NCI-H2029 (cell line): ENCODE results near the gene NBR1.
"Not testable (repeated sequence)": the region's sequence is repeated elsewhere in the genome, so short reads cannot be mapped to it uniquely, and the experiment has no call there.

Source experiments
- DNase-seq: peaks from one replicate; lab custom pipeline; 2025; lab: John Stamatoyannopoulos, UW

Gene NBR1, protein sequence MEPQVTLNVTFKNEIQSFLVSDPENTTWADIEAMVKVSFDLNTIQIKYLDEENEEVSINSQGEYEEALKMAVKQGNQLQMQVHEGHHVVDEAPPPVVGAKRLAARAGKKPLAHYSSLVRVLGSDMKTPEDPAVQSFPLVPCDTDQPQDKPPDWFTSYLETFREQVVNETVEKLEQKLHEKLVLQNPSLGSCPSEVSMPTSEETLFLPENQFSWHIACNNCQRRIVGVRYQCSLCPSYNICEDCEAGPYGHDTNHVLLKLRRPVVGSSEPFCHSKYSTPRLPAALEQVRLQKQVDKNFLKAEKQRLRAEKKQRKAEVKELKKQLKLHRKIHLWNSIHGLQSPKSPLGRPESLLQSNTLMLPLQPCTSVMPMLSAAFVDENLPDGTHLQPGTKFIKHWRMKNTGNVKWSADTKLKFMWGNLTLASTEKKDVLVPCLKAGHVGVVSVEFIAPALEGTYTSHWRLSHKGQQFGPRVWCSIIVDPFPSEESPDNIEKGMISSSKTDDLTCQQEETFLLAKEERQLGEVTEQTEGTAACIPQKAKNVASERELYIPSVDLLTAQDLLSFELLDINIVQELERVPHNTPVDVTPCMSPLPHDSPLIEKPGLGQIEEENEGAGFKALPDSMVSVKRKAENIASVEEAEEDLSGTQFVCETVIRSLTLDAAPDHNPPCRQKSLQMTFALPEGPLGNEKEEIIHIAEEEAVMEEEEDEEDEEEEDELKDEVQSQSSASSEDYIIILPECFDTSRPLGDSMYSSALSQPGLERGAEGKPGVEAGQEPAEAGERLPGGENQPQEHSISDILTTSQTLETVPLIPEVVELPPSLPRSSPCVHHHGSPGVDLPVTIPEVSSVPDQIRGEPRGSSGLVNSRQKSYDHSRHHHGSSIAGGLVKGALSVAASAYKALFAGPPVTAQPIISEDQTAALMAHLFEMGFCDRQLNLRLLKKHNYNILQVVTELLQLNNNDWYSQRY

DNA sequence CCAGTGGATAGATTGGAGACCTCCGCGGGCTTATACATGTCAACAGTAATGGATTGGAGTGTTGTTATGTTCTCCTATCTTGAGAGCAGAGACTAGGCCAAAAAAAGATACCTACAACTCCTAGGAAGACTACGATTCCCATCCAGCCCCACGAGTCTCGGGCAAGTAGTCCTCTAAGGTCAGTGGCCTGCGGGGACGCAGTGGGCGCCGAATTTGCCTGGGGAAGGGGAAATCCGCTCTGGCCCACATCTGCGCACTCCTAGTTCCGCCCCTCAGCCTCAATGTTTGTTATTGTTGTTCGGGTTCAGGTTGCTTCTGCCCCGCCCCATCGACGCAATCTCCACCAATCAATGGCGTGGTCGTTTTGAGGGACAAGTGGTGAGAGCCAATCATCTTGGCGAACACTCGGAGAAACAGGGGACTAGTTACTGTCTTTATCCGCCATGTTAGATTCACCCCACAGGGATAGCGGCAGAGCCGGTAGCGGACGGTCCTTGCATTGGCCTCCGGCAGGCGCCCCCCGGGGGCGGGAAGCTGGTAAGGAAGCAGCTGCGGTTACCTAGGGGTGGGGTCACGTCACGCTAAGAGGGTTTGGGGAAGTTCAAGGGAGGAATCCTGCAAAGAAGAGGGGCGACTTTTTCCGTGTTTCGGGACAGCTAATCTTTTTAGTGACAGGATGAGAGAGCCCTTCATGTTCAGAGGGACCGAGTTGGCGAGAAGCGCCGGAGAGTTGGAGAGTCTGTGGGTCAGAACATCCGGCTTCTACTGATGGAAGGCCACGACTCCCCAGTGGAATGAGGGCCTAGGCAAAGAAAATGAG is at the start of gene NBR1:
Gene NBR1 (plus strand): TSS at position 449 of the 820 bp plus-strand sequence. CDS start 4,586 bp downstream, outside the sequence.
- DNase-seq = peak; percentile 93

DNA sequence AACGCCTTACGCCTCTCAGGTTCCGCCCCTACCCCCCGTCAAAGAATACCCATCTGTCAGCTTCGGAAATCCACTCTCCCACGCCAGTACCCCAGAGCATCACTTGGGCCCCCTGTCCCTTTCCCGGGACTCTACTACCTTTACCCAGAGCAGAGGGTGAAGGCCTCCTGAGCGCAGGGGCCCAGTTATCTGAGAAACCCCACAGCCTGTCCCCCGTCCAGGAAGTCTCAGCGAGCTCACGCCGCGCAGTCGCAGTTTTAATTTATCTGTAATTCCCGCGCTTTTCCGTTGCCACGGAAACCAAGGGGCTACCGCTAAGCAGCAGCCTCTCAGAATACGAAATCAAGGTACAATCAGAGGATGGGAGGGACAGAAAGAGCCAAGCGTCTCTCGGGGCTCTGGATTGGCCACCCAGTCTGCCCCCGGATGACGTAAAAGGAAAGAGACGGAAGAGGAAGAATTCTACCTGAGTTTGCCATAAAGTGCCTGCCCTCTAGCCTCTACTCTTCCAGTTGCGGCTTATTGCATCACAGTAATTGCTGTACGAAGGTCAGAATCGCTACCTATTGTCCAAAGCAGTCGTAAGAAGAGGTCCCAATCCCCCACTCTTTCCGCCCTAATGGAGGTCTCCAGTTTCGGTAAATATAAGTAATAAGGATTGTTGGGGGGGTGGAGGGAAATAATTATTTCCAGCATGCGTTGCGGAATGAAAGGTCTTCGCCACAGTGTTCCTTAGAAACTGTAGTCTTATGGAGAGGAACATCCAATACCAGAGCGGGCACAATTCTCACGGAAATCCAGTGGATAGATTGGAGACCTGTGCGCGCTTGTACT is 45.7 kb upstream of the NBR1 start, which contains the start of gene BRCA1:
Gene BRCA1 (minus strand): TSS at position 232 of the 834 bp plus-strand sequence. CDS start 1,268 bp downstream, outside the sequence.
- DNase-seq = peak; percentile 98

DNA sequence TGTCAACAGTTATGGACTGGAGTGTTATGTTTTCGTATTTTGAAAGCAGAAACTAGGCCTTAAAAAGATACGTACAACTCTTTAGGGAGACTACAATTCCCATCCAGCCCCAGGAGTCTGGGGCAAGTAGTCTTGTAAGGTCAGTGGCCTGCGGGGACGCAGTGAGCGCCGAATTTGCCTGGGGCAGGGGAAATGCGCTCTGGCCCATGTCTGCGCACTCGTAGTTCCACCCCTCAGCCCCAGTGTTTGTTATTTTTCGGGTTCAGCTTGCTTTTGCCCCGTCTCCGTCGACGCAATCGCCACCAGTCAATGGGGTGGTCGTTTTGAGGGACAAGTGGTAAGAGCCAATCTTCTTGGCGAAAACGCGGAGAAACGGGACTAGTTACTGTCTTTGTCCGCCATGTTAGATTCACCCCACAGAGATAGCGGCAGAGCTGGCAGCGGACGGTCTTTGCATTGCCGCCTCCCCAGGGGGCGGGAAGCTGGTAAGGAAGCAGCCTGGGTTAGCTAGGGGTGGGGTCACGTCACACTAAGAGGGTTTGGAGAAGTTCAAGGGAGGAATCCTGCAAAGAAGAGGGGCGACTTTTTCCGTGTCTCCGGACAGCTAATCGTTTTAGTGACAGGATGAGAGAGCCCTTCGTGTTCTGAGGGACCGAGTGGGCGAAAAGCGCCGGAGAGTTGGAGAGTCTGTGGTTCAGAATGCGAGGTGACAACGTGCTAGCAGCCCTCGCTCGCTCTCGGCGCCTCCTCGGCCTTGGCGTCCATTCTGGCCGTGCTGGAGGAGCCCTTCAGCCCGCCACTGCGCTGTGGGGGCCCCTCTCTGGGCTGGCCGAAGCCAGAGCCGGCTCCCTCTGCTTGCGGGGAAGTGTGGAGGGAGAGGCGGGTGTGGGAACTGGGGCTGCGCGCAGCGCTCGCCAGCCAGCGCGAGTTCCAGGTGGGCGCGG is 44.8 kb upstream of the NBR1 start:
- DNase-seq = no peak

DNA sequence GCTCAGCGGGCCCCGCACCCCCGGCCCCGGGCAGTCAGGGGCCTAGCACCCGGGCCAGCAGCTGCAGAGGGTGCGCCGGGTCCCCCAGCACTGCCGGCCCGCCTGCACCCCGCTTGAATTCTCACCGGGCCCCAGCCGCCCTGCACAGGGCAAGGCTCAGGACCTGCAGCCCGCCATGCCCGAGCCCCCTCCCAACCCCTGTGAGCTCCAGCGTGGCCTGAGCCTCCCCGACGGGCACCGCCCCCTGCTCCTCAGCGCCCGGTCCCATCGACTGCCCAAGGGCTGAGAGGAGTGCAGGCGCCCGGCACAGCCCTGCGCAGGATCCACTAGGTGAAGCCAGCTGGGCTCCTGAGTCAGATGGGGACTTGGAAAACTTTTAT is 44.1 kb upstream of the NBR1 start:
- no peak for DNase-seq

DNA sequence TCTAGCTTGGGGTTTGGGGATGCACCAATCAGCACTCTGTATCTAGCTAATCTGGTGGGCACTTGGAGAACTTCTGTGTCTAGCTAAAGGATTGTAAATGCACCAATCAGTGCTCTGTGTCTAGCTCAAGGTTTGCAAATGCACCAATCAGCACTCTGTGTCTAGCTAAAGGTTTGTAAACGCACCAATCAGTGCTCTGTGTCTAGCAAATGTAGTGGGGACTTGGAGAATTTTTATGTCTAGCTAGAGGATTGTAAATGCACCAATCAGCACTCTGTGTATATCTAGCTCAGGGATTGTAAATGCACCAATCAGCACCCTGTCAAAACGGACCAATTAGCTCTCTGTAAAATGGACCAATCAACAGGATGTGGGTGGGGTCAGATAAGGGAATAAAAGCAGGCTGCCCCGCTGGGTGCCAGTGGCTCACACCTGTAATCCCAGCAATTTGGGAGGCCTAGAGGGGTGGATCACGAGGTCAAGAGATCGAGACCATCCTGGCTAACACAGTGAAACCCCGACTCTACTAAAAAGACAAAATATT is 43.6 kb upstream of the NBR1 start:
- DNase-seq = not testable (repeated sequence)

DNA sequence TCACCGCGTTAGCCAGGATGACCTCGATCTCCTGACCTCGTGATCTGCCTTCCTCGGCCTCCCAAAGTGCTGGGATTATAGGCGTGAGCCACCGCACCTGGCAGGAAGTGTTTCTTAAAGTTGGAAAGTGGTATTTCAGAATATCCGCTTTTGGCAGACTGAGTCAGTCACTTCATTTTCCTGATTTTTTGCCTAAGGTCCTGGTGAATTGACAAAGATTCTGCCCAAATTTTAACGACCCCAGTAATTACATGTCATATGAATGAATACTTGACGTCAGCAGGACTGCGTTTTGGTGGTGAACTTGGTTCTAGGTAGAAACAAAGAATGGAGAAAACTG is 41.4 kb upstream of the NBR1 start:
- DNase-seq = no peak

DNA sequence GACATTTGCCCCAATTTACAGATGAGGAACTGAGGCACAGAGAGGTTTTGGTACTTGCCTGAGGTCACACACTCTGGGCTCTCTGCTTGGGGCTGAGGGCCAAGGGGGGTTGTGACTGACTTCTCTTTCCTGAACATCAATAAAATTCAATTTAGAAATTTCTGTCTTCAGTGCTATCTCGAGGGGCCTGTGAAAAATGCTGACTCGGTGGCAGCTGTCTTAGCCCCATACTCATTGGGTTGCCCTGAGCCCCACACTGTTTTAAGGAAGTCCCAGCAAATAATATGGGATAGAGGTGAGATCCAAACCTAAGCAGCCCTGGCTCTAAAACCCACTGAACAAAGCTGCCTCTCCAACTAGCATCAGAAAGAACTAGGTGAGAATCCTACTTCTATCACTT is 38.9 kb upstream of the NBR1 start:
- DNase-seq = no peak

DNA sequence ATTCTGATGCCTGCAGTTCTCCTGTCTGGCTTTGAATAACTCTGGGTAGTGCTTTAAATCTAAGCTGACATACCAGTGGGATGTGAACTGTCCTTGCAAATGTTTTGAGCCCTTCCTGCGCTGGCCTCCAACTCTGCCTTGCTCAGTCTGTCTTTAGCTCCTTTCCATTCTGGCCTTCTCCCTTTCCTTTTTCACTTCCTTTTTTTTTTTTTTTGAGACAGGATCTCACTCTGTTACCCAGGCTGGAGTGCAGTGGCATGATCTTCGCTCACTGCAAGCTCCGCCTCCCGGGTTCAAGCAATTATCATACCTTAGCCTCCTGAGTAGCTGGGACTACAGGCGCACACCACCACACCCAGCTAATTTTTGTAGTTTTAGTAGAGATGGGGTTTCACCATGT is 37.6 kb upstream of the NBR1 start:
- DNase-seq = not testable (repeated sequence)

DNA sequence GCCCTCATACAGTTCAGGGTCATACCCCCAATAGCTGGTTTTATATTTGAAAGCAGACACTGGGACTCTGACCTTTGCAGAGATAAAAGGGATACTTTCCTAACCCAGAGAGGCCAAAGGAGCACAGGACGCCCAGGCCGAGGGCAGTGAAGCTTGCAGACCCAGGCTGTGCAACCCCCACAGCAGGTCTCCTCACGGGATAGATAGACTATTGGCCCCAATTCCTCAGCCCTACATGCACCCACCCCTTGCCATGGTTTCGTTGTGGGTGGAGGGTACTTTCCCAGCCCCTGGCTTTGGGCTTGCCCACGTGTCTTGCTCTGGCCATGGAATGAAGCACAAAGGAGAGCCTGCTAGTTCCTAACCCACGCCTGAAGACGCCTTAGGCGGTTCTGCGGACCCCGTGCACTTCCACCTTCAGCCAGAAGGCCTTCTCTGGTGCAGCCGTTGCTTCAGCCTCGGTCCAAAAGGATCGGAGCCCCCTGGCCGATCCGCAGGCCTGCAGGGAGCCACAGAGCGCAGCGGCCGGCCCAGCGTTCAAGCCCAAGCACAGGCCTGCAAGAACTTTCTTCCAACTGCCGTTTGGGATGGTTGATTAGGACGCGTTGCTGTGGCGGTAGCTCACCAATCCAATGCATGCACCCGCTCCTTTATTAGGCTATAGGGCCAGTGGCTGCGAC is 36.1 kb upstream of the NBR1 start:
- no peak for DNase-seq

DNA sequence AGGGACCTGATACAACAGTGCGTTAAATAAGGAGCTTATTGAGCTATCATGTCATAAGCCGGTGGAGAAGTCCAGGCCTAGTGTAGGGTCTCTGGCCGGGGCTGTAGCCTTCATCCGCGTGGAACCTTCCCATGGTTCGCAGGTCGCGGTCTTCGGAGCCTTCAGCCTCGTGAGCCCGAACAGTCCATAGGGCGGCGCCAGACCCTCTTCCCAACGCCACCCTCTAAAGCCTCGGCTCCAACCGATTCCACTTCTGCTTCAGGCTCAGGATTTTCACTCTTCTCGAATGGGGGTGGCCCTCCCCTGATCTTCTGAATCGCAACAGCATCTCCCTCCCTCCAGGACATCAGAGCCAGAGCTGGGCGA is 35.6 kb upstream of the NBR1 start:
- no peak for DNase-seq

DNA sequence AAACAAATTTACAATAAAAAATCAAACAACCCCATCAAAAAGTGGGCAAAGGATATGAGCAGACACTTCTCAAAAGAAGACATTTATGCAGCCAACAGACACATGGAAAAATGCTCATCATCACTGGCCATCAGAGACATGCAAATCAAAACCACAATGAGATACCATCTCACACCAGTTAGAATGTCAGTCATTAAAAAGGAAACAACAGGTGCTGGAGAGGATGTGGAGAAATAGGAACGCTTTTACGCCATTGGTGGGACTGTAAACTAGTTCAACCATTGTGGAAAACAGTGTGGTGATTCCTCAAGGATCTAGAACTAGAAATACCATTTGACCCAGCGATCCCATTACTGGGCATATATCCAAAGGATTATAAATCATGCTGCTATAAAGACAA is 34.4 kb upstream of the NBR1 start:
- not testable (repeated sequence) for DNase-seq

DNA sequence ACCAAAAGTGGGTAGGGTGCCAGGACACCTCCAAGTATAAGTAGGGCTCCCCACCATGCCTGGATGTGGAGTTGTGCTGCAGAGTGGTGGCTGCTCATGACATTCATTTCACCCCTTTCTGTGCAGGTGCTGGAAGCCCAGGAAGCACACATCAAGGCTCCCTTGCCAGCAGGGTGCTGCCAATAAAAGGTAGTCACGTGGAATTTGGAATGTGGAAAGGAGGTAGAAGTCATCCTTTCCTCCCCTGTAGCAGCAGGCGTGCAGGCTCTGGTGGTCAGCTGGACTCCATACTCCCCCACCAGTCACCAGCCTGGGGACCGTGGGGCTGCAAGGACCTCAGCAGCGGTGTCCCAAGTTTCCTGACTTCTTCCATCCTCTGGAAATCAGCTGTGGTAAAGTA is 32.5 kb upstream of the NBR1 start:
- not testable (repeated sequence) for DNase-seq

DNA sequence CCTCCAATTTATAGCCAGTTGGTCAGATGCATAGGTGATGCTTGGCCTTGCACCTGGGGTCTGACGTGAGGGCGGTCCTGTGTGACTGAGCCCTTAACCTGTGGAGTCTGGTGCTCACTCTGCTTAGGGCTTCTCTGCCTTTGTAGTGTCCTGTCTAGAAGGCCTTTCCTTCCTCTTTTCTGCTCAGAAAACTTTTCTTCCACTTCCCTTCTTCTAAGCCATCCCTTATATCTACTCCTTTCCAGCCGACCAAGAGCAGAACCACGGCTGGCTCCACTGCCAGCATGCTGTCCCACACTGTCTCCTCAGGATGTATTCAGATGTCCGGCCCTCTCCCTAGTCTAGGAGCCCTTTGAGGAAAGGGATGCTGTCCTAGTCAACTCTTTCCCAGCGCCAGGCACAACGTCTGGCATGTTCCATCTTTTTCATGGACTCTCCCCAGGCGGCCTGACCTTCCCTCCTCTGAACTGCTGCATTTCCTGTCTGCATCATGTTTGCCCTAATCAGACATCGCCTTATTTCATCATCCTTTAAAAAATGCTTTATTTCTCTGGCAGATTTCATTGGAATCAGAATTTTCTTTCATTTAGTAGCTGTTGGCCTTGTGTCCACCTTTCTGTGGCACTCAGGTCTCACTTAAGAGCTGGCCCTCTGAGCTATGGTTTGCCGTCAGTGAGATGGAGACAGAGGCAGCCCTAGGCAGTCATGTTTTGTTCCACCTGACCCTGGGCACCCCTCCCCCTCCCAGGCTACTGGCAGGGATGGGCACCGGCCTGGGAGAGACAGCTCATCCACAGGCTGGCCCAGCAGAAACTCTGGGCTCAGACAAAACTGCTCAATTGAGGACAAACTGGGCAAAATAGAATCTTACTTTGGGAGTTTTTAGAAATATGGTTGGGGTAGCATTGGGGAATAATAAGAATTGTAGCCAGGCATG is 30.4 kb upstream of the NBR1 start:
- no peak for DNase-seq

DNA sequence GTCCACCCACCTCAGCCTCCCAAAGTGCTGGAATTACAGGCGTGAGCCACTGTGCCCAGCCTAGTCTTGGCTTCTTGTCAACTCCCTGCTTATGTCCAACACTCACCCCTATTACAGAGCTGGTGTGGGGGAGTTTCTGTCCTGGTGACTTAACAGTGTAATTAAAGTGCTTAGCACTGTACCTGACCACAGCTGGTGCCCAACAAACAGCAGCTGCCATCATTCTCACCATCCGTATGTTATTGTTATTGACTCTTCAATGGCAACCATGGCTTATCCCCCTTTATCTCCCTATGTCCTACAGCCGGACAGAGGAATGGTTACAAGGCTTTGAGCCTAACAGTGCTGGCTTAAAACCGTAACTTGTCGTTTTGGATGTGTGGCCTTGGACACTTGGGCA is 28.9 kb upstream of the NBR1 start:
- no peak for DNase-seq

DNA sequence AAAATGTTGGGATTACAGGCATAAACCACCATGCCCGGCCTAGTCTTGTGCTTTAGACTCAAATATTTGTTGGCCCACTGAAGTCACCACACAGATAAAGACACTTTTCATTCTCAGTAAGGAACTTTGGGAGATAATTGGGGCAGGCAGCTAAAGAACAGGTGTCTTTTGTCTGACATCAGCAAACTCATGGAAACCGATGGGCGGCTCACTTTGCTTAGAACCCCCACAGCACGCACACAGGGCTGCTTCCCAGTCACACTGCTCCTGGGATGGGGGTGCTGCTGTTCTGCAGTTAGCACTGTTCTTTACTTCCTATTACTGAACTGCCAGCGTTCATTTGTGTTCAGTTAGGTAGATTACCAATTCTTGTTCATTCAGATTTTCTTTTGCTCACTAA is 27.8 kb upstream of the NBR1 start:
- no peak for DNase-seq

DNA sequence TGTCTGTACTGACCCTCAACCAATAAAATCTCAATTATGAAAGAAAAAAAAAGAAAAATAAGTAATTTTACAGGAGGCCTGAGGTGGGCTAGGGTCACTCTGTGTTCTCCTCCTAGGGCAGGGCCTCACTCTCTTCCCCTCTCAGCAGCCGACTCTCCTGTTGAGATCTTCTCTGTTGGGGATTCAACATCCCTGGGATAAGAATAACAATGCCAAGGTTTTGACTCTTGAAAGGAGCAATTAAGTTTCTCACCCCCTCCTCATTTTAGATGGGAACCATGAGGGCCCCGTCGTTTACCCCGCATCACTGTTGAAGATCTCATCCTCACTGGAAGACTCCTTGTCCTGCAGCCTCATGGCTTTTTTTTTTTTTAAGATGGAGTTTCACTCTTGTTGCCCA is 24.4 kb upstream of the NBR1 start:
- DNase-seq = no peak

DNA sequence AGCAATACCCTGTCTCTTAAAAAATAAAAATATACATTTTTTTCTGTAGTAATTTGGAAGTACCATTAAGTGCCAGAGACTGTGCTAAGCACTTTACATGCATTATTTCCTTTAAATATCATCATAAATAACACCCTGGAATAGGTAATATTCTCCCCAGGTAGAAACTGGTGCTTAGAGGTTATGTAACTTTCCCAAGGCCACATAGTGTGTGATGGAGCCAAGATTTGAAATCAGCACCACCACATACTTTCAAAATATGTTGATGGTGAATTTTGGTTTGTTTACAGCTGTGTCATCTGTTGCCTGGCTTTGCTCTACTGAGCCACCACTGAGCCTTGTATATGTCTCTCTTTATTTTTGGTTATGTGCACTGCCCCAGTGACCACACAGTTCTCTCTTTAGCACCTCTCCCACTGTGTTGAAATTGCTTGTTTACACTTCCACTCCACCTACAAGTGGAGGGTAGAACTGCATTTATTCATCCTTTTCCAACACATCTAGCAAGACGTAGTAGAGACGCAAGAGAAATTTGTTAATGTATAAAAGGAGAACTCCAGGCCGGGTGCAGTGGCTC is 19.0 kb upstream of the NBR1 start:
- no peak for DNase-seq
